GM23338 (cell line): ENCODE results near the gene ATP5PO. TPM values are rescaled to one million over a fixed set of nuclear protein-coding genes. Genes with fewer than 3 reads are reported as not detected.
A peak's percentile ranks its signal among the peaks of the same experiment; 100 is the strongest.

Experiments
- ATAC-seq: fragments of 200-7000 bp; cut with Tn5 transposase; 3 replicates; pipeline ENCODE4 v1.9.1; 2020
- DNase-seq: peaks from one replicate; pipeline ENCODE4 v3.0.0-alpha.2; 2015; ENCODE audit warnings: low spot score
- H2AFZ ChIP-seq: fragments of 200-600 bp; sonication (generic); 2 replicates; pipeline ENCODE4 v1.8.0; 2016; ENCODE audit warnings: antibody characterized with exemption, mild to moderate bottlenecking, moderate library complexity
- H3F3A ChIP-seq: fragments of 200-600 bp; sonication (generic); replicated peaks from 2 replicates; pipeline ENCODE4 v1.8.0; 2017; ENCODE audit warnings: antibody characterized with exemption, mixed run types, low read depth
- H3K27ac ChIP-seq: fragments of 200-600 bp; sonication (generic); 2 replicates; pipeline ENCODE4 v1.6.1; 2016; ENCODE audit warnings: low read depth
- H3K27me3 ChIP-seq: fragments of 200-600 bp; sonication (generic); 2 replicates; pipeline ENCODE4 v1.8.0; 2016; ENCODE audit warnings: mild to moderate bottlenecking, mixed run types, moderate library complexity; ENCODE audit not compliant: insufficient read depth
- H3K36me3 ChIP-seq: fragments of 200-600 bp; sonication (generic); 2 replicates; pipeline ENCODE4 v1.8.0; 2016; ENCODE audit warnings: mild to moderate bottlenecking; ENCODE audit not compliant: insufficient read depth
- H3K4me1 ChIP-seq: fragments of 200-600 bp; sonication (generic); 2 replicates; pipeline ENCODE4 v1.8.0; 2016; ENCODE audit warnings: mild to moderate bottlenecking, moderate library complexity; ENCODE audit not compliant: insufficient read depth
- H3K4me2 ChIP-seq: fragments of 200-600 bp; sonication (generic); 2 replicates; pipeline ENCODE4 v1.7.1; 2017; ENCODE audit warnings: mixed run types
- H3K4me3 ChIP-seq: fragments of 200-600 bp; sonication (generic); 2 replicates; pipeline ENCODE4 v1.6.1; 2016; ENCODE audit warnings: mixed run types
- H3K79me2 ChIP-seq: fragments of 200-600 bp; sonication (generic); replicated peaks from 2 replicates; pipeline ENCODE4 v1.8.0; 2017; ENCODE audit warnings: mild to moderate bottlenecking; ENCODE audit not compliant: insufficient read depth
- H3K9me2 ChIP-seq: fragments of 200-600 bp; sonication (generic); 2 replicates; pipeline ENCODE4 v1.8.0; 2017; ENCODE audit not compliant: insufficient read depth
- H4K20me1 ChIP-seq: fragments of 200-600 bp; sonication (generic); replicated peaks from 2 replicates; pipeline ENCODE4 v1.8.0; 2017; ENCODE audit warnings: mild to moderate bottlenecking; ENCODE audit not compliant: insufficient read depth
- H3K27ac Mint-ChIP-seq: 2 replicates; pipeline ENCODE4 v1.8.0; 2020; ENCODE audit warnings: inconsistent platforms, mild to moderate bottlenecking, moderate library complexity, mixed read lengths
- H3K27me3 Mint-ChIP-seq: 3 replicates; pipeline ENCODE4 v1.8.0; 2022; ENCODE audit warnings: low read depth, mild to moderate bottlenecking, moderate library complexity, mixed read lengths, inconsistent platforms; ENCODE audit not compliant: insufficient read depth, poor library complexity
- H3K36me3 Mint-ChIP-seq: 3 replicates; pipeline ENCODE4 v1.8.0; 2021; ENCODE audit warnings: low read depth, mild to moderate bottlenecking, inconsistent platforms, moderate library complexity, mixed read lengths
- H3K4me1 Mint-ChIP-seq: 3 replicates; pipeline ENCODE4 v1.8.0; 2020; ENCODE audit warnings: mild to moderate bottlenecking, inconsistent platforms, mixed read lengths
- H3K4me3 Mint-ChIP-seq: 3 replicates; pipeline ENCODE4 v1.8.0; 2021; ENCODE audit warnings: moderate library complexity, mild to moderate bottlenecking, inconsistent platforms, mixed read lengths
- H3K9me3 Mint-ChIP-seq: 3 replicates; pipeline ENCODE4 v1.8.0; 2020; ENCODE audit warnings: moderate library complexity, mild to moderate bottlenecking, inconsistent platforms, mixed read lengths
- CREB1 ChIP-seq: fragments of 250-450 bp; sonication (Bioruptor Pico); IDR thresholded peaks from 2 replicates; pipeline ENCODE4 v1.5.0; 2020; ENCODE audit warnings: low read depth, mild to moderate bottlenecking, moderate library complexity
- EZH2 ChIP-seq: fragments of 200-600 bp; sonication (generic); IDR thresholded peaks from one replicate; pipeline ENCODE4 v1.8.0; 2017; ENCODE audit warnings: antibody characterized with exemption, mild to moderate bottlenecking, low read depth; ENCODE audit not compliant: unreplicated experiment
- EZH2phosphoT487 ChIP-seq: fragments of 200-600 bp; sonication (generic); IDR thresholded peaks from one replicate; pipeline ENCODE4 v1.8.1; 2018; ENCODE audit warnings: antibody characterized with exemption; ENCODE audit not compliant: unreplicated experiment
- JUNB ChIP-seq: IDR thresholded peaks from one replicate; pipeline ENCODE4 v1.6.1; 2016; ENCODE audit warnings: antibody characterized with exemption; ENCODE audit not compliant: unreplicated experiment
- NANOG ChIP-seq: IDR thresholded peaks from 2 replicates; pipeline ENCODE4 v1.6.1; 2016; ENCODE audit warnings: antibody characterized with exemption, borderline replicate concordance
- POLR2AphosphoS5 ChIP-seq: IDR thresholded peaks from 2 replicates; pipeline ENCODE4 v1.6.1; 2016; ENCODE audit warnings: antibody characterized with exemption, low read depth
- STAT1 ChIP-seq: IDR thresholded peaks from one replicate; pipeline ENCODE4 v1.6.1; 2016; ENCODE audit warnings: antibody characterized with exemption; ENCODE audit not compliant: unreplicated experiment
- ZNF114 ChIP-seq: fragments of 250-450 bp; sonication (Bioruptor Pico); IDR thresholded peaks from 2 replicates; pipeline ENCODE4 v1.5.0; 2020; ENCODE audit warnings: mild to moderate bottlenecking, moderate library complexity
- ZNF331 ChIP-seq: fragments of 250-450 bp; sonication (Bioruptor Pico); IDR thresholded peaks from 2 replicates; pipeline ENCODE4 v1.5.0; 2020; ENCODE audit warnings: low read depth, mild to moderate bottlenecking, moderate library complexity
- polyA plus RNA-seq: library from polyadenylated mRNA; unstranded; fragments of >200 nt; fragmentation: Nextera tagmentation; extraction: Ambion mirVana; gene quantifications from 2 replicates; pipeline ENCODE4 v1.2.1, GENCODE V29; 2016
- total RNA-seq: library from RNA; depleted of rRNA; stranded (reverse); fragments of >200 nt; shearing (Covaris generic); gene quantifications from 2 replicates; pipeline ENCODE4 v1.2.3, GENCODE V29; 2014
- TF ChIP-seq, protein P1 (sequence below): fragments of 250-450 bp; sonication (Bioruptor Pico); IDR thresholded peaks from 2 replicates; pipeline ENCODE4 v1.5.0; 2020; ENCODE audit warnings: mild to moderate bottlenecking, moderate library complexity
- TF ChIP-seq, protein P2 (sequence below): IDR thresholded peaks from one replicate; pipeline ENCODE4 v1.6.1; 2018; ENCODE audit warnings: antibody characterized with exemption; ENCODE audit not compliant: unreplicated experiment
- TF ChIP-seq, protein P3 (sequence below): IDR thresholded peaks from 2 replicates; pipeline ENCODE4 v1.6.1; 2016; ENCODE audit warnings: antibody characterized with exemption
- TF ChIP-seq, protein P4 (sequence below), 2 experiments: fragments of 200-600 bp in 1 of 2; sonication (generic) in 1 of 2; conservative IDR thresholded peaks; 2 replicates each; pipeline versions ENCODE4 v1.5.1 to v1.6.1; 2016 to 2017; ENCODE audit warnings: antibody characterized with exemption in 2 of 2, low read depth in 2 of 2, mild to moderate bottlenecking in 2 of 2, moderate library complexity in 1 of 2

ATP5PO gene
- total and polyA plus RNA-seq, 2 experiments from 2014 or later: 244 to 522 TPM

DNA sequence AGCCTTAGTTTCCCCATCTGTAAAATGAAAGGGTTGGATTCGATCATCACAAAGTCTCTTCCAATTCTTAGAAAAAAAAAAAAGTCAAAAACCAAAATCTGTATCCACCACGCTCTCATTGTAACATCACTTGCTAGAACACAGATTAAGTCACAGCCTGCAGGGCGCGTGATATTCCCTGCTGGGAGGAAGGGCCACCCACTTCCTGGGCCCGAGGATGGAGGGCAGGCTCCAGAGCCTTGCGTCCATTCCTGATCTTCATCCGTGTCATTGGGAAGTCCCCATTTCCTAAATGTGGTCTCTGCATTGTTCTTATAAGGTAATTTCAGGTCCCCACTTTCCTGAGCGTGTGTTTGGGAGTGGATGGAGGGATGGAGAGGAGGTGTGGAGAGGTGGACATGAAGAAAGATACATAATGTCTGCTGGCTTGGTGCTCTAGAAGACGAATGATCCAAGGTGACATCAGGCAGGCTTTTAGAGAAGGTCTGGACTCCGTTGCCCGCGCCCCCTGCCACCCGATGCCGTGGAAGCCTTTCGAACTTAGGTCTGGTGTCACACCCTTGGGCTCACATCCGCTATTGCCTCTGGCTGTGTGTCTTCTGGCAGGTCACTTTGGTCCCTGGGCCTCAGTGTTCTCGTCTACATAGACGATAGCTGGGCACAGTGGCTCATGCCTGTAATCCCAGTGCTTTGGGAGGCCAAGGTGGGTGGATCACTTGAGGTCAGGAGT, 56.1 kb downstream of the ATP5PO start:
- Histone ChIP-seq H3K4me2 (no peak overlapping the region), H3K27ac (no peak overlapping the region), H3K27me3 (no peaks in the 10 kb centered on the region), H3K9me2 (0 out of 2 replicates have a peak, but pooled peaks cover 6% of the 10 kb centered on the region), H3K36me3 (no peaks in the 10 kb centered on the region), H2AFZ (peak overlapping the region; percentile 80; the same call in 1 of the 2 replicates), H4K20me1 (no peaks in the 10 kb centered on the region), H3K4me3 (no peak overlapping the region), H3K79me2 (no peaks in the 10 kb centered on the region), H3K4me1 (peaks cover 13% of the 10 kb centered on the region), H3F3A (no peaks in the 10 kb centered on the region)
- Mint-ChIP-seq H3K4me1 (peaks cover 14% of the 10 kb centered on the region), H3K27me3 (peaks cover 3% of the 10 kb centered on the region), H3K4me3 (no peak overlapping the region), H3K36me3 (no peaks in the 10 kb centered on the region), H3K9me3 (no peaks in the 10 kb centered on the region), H3K27ac (no peak overlapping the region; the same call in 1 of the 2 replicates)
- ATAC-seq (no peak), DNase-seq (no peak)
- TF ChIP-seq, protein P1, sequence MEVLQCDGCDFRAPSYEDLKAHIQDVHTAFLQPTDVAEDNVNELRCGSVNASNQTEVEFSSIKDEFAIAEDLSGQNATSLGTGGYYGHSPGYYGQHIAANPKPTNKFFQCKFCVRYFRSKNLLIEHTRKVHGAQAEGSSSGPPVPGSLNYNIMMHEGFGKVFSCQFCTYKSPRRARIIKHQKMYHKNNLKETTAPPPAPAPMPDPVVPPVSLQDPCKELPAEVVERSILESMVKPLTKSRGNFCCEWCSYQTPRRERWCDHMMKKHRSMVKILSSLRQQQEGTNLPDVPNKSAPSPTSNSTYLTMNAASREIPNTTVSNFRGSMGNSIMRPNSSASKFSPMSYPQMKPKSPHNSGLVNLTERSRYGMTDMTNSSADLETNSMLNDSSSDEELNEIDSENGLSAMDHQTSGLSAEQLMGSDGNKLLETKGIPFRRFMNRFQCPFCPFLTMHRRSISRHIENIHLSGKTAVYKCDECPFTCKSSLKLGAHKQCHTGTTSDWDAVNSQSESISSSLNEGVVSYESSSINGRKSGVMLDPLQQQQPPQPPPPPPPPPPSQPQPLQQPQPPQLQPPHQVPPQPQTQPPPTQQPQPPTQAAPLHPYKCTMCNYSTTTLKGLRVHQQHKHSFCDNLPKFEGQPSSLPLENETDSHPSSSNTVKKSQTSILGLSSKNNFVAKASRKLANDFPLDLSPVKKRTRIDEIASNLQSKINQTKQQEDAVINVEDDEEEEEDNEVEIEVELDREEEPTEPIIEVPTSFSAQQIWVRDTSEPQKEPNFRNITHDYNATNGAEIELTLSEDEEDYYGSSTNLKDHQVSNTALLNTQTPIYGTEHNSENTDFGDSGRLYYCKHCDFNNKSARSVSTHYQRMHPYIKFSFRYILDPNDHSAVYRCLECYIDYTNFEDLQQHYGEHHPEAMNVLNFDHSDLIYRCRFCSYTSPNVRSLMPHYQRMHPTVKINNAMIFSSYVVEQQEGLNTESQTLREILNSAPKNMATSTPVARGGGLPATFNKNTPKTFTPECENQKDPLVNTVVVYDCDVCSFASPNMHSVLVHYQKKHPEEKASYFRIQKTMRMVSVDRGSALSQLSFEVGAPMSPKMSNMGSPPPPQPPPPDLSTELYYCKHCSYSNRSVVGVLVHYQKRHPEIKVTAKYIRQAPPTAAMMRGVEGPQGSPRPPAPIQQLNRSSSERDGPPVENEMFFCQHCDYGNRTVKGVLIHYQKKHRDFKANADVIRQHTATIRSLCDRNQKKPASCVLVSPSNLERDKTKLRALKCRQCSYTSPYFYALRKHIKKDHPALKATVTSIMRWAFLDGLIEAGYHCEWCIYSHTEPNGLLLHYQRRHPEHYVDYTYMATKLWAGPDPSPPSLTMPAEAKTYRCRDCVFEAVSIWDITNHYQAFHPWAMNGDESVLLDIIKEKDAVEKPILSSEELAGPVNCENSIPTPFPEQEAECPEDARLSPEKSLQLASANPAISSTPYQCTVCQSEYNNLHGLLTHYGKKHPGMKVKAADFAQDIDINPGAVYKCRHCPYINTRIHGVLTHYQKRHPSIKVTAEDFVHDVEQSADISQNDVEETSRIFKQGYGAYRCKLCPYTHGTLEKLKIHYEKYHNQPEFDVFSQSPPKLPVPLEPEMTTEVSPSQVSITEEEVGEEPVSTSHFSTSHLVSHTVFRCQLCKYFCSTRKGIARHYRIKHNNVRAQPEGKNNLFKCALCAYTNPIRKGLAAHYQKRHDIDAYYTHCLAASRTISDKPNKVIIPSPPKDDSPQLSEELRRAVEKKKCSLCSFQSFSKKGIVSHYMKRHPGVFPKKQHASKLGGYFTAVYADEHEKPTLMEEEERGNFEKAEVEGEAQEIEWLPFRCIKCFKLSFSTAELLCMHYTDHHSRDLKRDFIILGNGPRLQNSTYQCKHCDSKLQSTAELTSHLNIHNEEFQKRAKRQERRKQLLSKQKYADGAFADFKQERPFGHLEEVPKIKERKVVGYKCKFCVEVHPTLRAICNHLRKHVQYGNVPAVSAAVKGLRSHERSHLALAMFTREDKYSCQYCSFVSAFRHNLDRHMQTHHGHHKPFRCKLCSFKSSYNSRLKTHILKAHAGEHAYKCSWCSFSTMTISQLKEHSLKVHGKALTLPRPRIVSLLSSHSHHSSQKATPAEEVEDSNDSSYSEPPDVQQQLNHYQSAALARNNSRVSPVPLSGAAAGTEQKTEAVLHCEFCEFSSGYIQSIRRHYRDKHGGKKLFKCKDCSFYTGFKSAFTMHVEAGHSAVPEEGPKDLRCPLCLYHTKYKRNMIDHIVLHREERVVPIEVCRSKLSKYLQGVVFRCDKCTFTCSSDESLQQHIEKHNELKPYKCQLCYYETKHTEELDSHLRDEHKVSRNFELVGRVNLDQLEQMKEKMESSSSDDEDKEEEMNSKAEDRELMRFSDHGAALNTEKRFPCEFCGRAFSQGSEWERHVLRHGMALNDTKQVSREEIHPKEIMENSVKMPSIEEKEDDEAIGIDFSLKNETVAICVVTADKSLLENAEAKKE (CRISPR knock-in tag): no peak
- no peak for TF ChIP-seq EZH2phosphoT487
- TF ChIP-seq POLR2AphosphoS5: no peak
- TF ChIP-seq, protein P2, sequence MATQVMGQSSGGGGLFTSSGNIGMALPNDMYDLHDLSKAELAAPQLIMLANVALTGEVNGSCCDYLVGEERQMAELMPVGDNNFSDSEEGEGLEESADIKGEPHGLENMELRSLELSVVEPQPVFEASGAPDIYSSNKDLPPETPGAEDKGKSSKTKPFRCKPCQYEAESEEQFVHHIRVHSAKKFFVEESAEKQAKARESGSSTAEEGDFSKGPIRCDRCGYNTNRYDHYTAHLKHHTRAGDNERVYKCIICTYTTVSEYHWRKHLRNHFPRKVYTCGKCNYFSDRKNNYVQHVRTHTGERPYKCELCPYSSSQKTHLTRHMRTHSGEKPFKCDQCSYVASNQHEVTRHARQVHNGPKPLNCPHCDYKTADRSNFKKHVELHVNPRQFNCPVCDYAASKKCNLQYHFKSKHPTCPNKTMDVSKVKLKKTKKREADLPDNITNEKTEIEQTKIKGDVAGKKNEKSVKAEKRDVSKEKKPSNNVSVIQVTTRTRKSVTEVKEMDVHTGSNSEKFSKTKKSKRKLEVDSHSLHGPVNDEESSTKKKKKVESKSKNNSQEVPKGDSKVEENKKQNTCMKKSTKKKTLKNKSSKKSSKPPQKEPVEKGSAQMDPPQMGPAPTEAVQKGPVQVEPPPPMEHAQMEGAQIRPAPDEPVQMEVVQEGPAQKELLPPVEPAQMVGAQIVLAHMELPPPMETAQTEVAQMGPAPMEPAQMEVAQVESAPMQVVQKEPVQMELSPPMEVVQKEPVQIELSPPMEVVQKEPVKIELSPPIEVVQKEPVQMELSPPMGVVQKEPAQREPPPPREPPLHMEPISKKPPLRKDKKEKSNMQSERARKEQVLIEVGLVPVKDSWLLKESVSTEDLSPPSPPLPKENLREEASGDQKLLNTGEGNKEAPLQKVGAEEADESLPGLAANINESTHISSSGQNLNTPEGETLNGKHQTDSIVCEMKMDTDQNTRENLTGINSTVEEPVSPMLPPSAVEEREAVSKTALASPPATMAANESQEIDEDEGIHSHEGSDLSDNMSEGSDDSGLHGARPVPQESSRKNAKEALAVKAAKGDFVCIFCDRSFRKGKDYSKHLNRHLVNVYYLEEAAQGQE: no peak
- no peak for TF ChIP-seq EZH2
- no peak for TF ChIP-seq ZNF114 (CRISPR knock-in tag)
- no peak for TF ChIP-seq CREB1
- no peak for TF ChIP-seq STAT1
- TF ChIP-seq, protein P3, sequence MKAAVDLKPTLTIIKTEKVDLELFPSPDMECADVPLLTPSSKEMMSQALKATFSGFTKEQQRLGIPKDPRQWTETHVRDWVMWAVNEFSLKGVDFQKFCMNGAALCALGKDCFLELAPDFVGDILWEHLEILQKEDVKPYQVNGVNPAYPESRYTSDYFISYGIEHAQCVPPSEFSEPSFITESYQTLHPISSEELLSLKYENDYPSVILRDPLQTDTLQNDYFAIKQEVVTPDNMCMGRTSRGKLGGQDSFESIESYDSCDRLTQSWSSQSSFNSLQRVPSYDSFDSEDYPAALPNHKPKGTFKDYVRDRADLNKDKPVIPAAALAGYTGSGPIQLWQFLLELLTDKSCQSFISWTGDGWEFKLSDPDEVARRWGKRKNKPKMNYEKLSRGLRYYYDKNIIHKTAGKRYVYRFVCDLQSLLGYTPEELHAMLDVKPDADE: no peak
- no peak for TF ChIP-seq JUNB
- TF ChIP-seq NANOG: no peak
- TF ChIP-seq ZNF331 (CRISPR knock-in tag): no peak
- TF ChIP-seq, protein P4, sequence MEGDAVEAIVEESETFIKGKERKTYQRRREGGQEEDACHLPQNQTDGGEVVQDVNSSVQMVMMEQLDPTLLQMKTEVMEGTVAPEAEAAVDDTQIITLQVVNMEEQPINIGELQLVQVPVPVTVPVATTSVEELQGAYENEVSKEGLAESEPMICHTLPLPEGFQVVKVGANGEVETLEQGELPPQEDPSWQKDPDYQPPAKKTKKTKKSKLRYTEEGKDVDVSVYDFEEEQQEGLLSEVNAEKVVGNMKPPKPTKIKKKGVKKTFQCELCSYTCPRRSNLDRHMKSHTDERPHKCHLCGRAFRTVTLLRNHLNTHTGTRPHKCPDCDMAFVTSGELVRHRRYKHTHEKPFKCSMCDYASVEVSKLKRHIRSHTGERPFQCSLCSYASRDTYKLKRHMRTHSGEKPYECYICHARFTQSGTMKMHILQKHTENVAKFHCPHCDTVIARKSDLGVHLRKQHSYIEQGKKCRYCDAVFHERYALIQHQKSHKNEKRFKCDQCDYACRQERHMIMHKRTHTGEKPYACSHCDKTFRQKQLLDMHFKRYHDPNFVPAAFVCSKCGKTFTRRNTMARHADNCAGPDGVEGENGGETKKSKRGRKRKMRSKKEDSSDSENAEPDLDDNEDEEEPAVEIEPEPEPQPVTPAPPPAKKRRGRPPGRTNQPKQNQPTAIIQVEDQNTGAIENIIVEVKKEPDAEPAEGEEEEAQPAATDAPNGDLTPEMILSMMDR (conservative IDR thresholded peaks at IDR 0.05; ENCODE audit: low read depth in 2 of 2): no peak
